HCT116 (cell line): ENCODE measurements around the gene ZNF488.

Source experiments
- CTCF ChIP-seq, 3 experiments: fragments of 200-600 bp in 1 of 3; sonication (generic) in 1 of 3; IDR thresholded peaks in 2 of 3; conservative IDR thresholded peaks in 1 of 3; 2 replicates each; pipeline ENCODE4 v1.5.1; 2012 to 2017; ENCODE audit warnings: low read depth in 2 of 3, low read length in 2 of 3, antibody characterized with exemption in 1 of 3, borderline replicate concordance in 1 of 3, control low read depth in 1 of 3, mild to moderate bottlenecking in 1 of 3, mixed read lengths in 1 of 3, mixed run types in 1 of 3, moderate library complexity in 1 of 3; ENCODE audit not compliant: insufficient read depth in 1 of 3
- EZH2 ChIP-seq: fragments of 200-600 bp; sonication (generic); IDR thresholded peaks from 2 replicates; pipeline ENCODE4 v1.6.1; 2017; ENCODE audit warnings: antibody characterized with exemption, mixed run types
- POLR2AphosphoS5 ChIP-seq: IDR thresholded peaks from 2 replicates; pipeline ENCODE4 v1.6.1; 2011; ENCODE audit warnings: mild to moderate bottlenecking, low read depth, low read length, moderate library complexity

- TF ChIP-seq EZH2 = no peak
- no peak for TF ChIP-seq CTCF (IDR thresholded peaks at IDR 0.05 in 2 of 3, conservative IDR thresholded peaks at IDR 0.05 in 1 of 3; ENCODE audit: borderline replicate concordance in 1 of 3, insufficient read depth in 1 of 3, low read depth in 2 of 3, low read length in 2 of 3)
- no peak for TF ChIP-seq POLR2AphosphoS5
Measured at GRCh38 chr10:47347303-47347675, 36.8 kb downstream of the ZNF488 start.
